Adrenal gland (tissue), 5 donors: ENCODE results near the gene NUBP1.

Experiments used
- CTCF ChIP-seq, 6 experiments: fragments of 450-650 bp in 4 of 6; fragments of 200-600 bp in 2 of 6; sonication (generic) in 1 of 6; IDR thresholded peaks; 1 replicate in 5 of 6; 2 replicates in 1 of 6; pipeline versions ENCODE4 v1.5.1 to v1.8.0; 2016 to 2021; ENCODE audit warnings: antibody characterized with exemption in 6 of 6, mild to moderate bottlenecking in 2 of 6, moderate library complexity in 1 of 6
- POLR2A ChIP-seq, 2 donors: fragments of 450-650 bp; IDR thresholded peaks; one replicate each; pipeline ENCODE4 v1.6.1; 2017; ENCODE audit warnings: antibody characterized with exemption in 2 of 2, mild to moderate bottlenecking in 2 of 2, moderate library complexity in 1 of 2
- donor health status: DM: no; HTN: no; CAD: no.

GRCh38 chr16:10817963-10818941 lies 74.6 kb downstream of the NUBP1 start, which contains the start of gene TVP23A:
- TF ChIP-seq CTCF (IDR thresholded peaks at IDR 0.05) = no peak
- TF ChIP-seq POLR2A (IDR thresholded peaks at IDR 0.05) = no peak
